Heart left ventricle (tissue), 16 donors: ENCODE data around the gene TMEM131L. TPM values are rescaled to one million over a fixed set of nuclear protein-coding genes. Genes with fewer than 3 reads are reported as not detected.

Source experiments
- ATAC-seq, 4 donors: fragments of 200-7000 bp; cut with Tn5 transposase; one replicate each; pipeline ENCODE4 v1.9.1; 2020 to 2022; ENCODE audit warnings: moderate library complexity in 4 of 4, mild to moderate bottlenecking in 3 of 4, moderate number of reproducible peaks in 1 of 4
- DNase-seq, 5 donors: peaks; one replicate each; pipeline ENCODE4 v3.0.0-alpha.2; 2020
- H3K27ac ChIP-seq, 12 donors: fragments of 200-600 bp; sonication (generic) in 4 of 12; one replicate each; pipeline versions ENCODE4 v1.5.0 to v1.8.0; 2016 to 2022; ENCODE audit warnings: mild to moderate bottlenecking in 2 of 12
- H3K27me3 ChIP-seq, 9 donors: fragments of 200-600 bp; sonication (generic) in 2 of 9; one replicate each; pipeline versions ENCODE4 v1.5.1 to v1.8.0; 2016 to 2022; ENCODE audit warnings: mild to moderate bottlenecking in 3 of 9
- H3K36me3 ChIP-seq, 9 donors: fragments of 200-600 bp; sonication (generic) in 2 of 9; one replicate each; pipeline versions ENCODE4 v1.5.0 to v1.8.0; 2018 to 2022; ENCODE audit warnings: mild to moderate bottlenecking in 2 of 9
- H3K4me1 ChIP-seq, 12 donors: fragments of 200-600 bp; sonication (generic) in 4 of 12; one replicate each; pipeline versions ENCODE4 v1.5.0 to v1.8.0; 2016 to 2022; ENCODE audit warnings: mild to moderate bottlenecking in 3 of 12
- H3K4me3 ChIP-seq, 12 donors: fragments of 200-600 bp; sonication (generic) in 4 of 12; one replicate each; pipeline versions ENCODE4 v1.5.0 to v1.8.0; 2017 to 2022; ENCODE audit warnings: mild to moderate bottlenecking in 9 of 12, moderate library complexity in 4 of 12
- H3K9me3 ChIP-seq, 12 donors: fragments of 200-600 bp; sonication (generic) in 4 of 12; one replicate each; pipeline versions ENCODE4 v1.5.0 to v1.8.0; 2016 to 2022; ENCODE audit warnings: mild to moderate bottlenecking in 1 of 12
- CTCF ChIP-seq, 12 donors: fragments of 200-600 bp; sonication (generic) in 4 of 12; IDR thresholded peaks; one replicate each; pipeline versions ENCODE4 v1.5.0 to v1.8.0; 2018 to 2022; ENCODE audit warnings: antibody characterized with exemption in 12 of 12, mild to moderate bottlenecking in 5 of 12
- POLR2A ChIP-seq, 2 donors: fragments of 450-650 bp; IDR thresholded peaks; one replicate each; pipeline ENCODE4 v1.6.1; 2017; ENCODE audit warnings: antibody characterized with exemption in 2 of 2, mild to moderate bottlenecking in 2 of 2, moderate library complexity in 2 of 2
- WGBS, 4 donors: extraction: QIAGEN DNeasy Blood & Tissue Kit in 2 of 4; methylation state at CpG; one replicate each; pipeline versions ENCODE4 v1.1.5 to v1.1.7; 2013 to 2018; 5-methylcytosine and 5-hydroxymethylcytosine counted together
- intact Hi-C, 10 donors: fragments of 100-400 bp; cut with DNase I; formaldehyde crosslinking; loops; one replicate each; pipeline versions ENCODE4 v1.11.1 to v1.14.2; 2022
- polyA plus RNA-seq, 2 donors: library from polyadenylated mRNA; stranded (reverse); fragments of 200-250 nt; gene quantifications; one replicate each; pipeline ENCODE4 v1.2.3, GENCODE V29; 2013
- total RNA-seq, 9 donors: library from RNA; depleted of rRNA in 2 of 9; stranded (reverse); fragments of >200 nt in 2 of 9; fragmentation: NEBNext Ultra II Directional in 3 of 9; extraction: Animal tissue kit (Norgen Biotek cat#: 25700) in 3 of 9; gene quantifications; one replicate each; pipeline versions ENCODE4 v1.1.0 to v1.2.4, GENCODE V29; 2016 to 2023
- donor health status: ischemic (EF 13 %, LVEDD 7.1; RV severe dilation, severe dysfunction).
- donor health status: healthy with polysubstance abuse.
- donor health status: DM: no; HTN: yes; CAD: no.
- donor health status: DM: no; HTN: no; CAD: no.
- donor health status: ischemic (EF 25% LVEDD 6.9; RV normal size, moderate dysfunction).
- donor health status: ischemic (EF 25% LVEDD 5.7; RV mildly dilated, moderate dysfunction).
- donor health status: healthy.
- donor health status: DM: yes; HTN: yes; CAD: no.
- donor health status: ischemic (EF 35%, LVEDD 5.7; RV mildly dilated, moderate dysfunction).
- donor health status: nonischemic (EF 11% LVEDD 7.7; RV severe dilation, severe dysfunction).
- donor health status: DM: yes; HTN: yes; CAD: no.
- donor health status: PGD.
- donor health status: ischemic (EF 29% LVEDD 5.4; RV normal size, mild dysfunction).
- donor health status: nonischemic (EF 23%, LVEDD 6.1; RV moderate dilation, normal function).

The TMEM131L gene
- total and polyA plus RNA-seq, 11 donors = 3.8 to 22.2 (median 19.6) TPM

- ATAC-seq (no peak), DNase-seq (no peak)
- Histone ChIP-seq H3K27ac (peak overlapping the region in 5 of 12 donors; percentile 22 to 87 (median 29)), H3K9me3 (no peaks in the 10 kb centered on the region), H3K36me3 (no peaks in the 10 kb centered on the region), H3K4me3 (peak overlapping the region in 1 of 12 donors; percentile 38), H3K4me1 (peaks cover 0 to 95% (median 3%) of the 10 kb centered on the region in 12 donors), H3K27me3 (no peaks in the 10 kb centered on the region)
- no peak for TF ChIP-seq CTCF (IDR thresholded peaks at IDR 0.05)
- no peak for TF ChIP-seq POLR2A (IDR thresholded peaks at IDR 0.05)
- intact Hi-C loops = no loop called here
- 50 to 65% (median 56%) methylated on average over 4 of the region's 4 CpGs for WGBS, 4 donors
Measured at GRCh38 chr4:153655002-153655541, 188.9 kb downstream of the TMEM131L start.

- intact Hi-C loops = no loop called here
- ATAC-seq = peak; percentile 44 to 64 (median 50)
- no peak for TF ChIP-seq POLR2A (IDR thresholded peaks at IDR 0.05)
- no peak for TF ChIP-seq CTCF (IDR thresholded peaks at IDR 0.05)
- no peaks in the 10 kb centered on the region for H3K9me3 ChIP-seq
- H3K36me3 ChIP-seq = no peaks in the 10 kb centered on the region
- H3K27me3 ChIP-seq = no peaks in the 10 kb centered on the region
- H3K4me1 ChIP-seq = peaks cover 0 to 95% (median 4%) of the 10 kb centered on the region in 12 donors
- H3K4me3 ChIP-seq = peak overlapping the region in 1 of 12 donors; percentile 38
- peak overlapping the region in 5 of 12 donors; percentile 22 to 87 (median 29) for H3K27ac ChIP-seq
- 66 to 69% (median 67%) methylated on average over 4 of the region's 4 CpGs for WGBS, 4 donors
- DNase-seq = peak in 2 of 5 donors; percentile 35 to 39
Measured at GRCh38 chr4:153655928-153656327, 189.8 kb downstream of the TMEM131L start.

GRCh38 chr4:153661215-153661822 is 195.2 kb downstream of the TMEM131L start:
- TF ChIP-seq POLR2A (IDR thresholded peaks at IDR 0.05) (no peak), CTCF (IDR thresholded peaks at IDR 0.05) (no peak)
- DNase-seq = no peak
- peak in 3 of 4 donors; percentile 69 to 89 (median 80) for ATAC-seq
- 55 to 66% (median 61%) methylated on average over 6 of the region's 6 CpGs for WGBS, 4 donors
- Histone ChIP-seq H3K9me3 (no peaks in the 10 kb centered on the region), H3K4me1 (peaks cover 0 to 58% (median 5%) of the 10 kb centered on the region in 12 donors), H3K27me3 (no peaks in the 10 kb centered on the region), H3K4me3 (no peak overlapping the region), H3K36me3 (no peaks in the 10 kb centered on the region), H3K27ac (peak overlapping the region in 7 of 12 donors; percentile 30 to 85 (median 43))
- intact Hi-C loops = no loop called here

- H3K27me3 ChIP-seq = no peaks in the 10 kb centered on the region
- no peak overlapping the region for H3K4me3 ChIP-seq
- no peak for ATAC-seq
- WGBS, 4 donors = 81 to 98% (median 94%) methylated on average over 1 of the region's 1 CpG
- H3K36me3 ChIP-seq = no peaks in the 10 kb centered on the region
- peak overlapping the region in 3 of 12 donors; percentile 24 to 85 (median 34) for H3K27ac ChIP-seq
- intact Hi-C loops = no loop called here
- no peak for TF ChIP-seq CTCF (IDR thresholded peaks at IDR 0.05)
- TF ChIP-seq POLR2A (IDR thresholded peaks at IDR 0.05) = no peak
- no peaks in the 10 kb centered on the region for H3K9me3 ChIP-seq
- peaks cover 0 to 52% (median 5%) of the 10 kb centered on the region in 12 donors for H3K4me1 ChIP-seq
- DNase-seq = no peak
Measured at GRCh38 chr4:153661908-153662307, 195.7 kb downstream of the TMEM131L start.
